ENCODE measurements around the gene ACER3.
"Not testable (repeated sequence)": the region's sequence is repeated elsewhere in the genome, so short reads cannot be mapped to it uniquely, and the experiment has no call there.

ACER3 gene

DNA sequence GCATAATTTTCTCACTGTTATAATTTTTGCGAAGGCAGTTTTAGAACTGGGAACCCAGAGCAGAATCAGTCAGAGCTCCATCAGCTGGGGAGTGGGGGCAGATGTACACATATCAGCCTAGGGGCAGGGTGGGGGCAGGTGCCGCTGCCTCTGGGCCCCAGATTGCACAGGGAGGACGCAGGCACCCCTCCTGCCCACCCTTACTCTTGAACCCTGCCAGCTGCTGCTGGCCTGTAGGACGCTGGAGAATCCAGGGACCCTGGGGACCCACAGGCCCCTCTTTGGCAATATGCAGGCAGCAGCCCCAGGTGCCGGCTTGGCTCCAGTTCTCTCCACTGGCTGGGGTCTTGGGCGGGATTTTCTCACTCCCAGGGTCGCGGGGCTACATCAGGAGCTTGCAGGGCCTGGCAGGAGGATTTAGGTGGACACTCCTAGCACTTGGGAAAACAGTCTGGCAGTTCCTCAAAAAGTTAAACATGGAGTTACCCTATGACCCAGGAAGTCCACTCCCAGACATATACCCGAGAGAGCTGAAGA lies 197.3 kb downstream of the ACER3 start:
- no peak for DNase-seq (ENCODE audit: low read depth in 3 of 3)

DNA sequence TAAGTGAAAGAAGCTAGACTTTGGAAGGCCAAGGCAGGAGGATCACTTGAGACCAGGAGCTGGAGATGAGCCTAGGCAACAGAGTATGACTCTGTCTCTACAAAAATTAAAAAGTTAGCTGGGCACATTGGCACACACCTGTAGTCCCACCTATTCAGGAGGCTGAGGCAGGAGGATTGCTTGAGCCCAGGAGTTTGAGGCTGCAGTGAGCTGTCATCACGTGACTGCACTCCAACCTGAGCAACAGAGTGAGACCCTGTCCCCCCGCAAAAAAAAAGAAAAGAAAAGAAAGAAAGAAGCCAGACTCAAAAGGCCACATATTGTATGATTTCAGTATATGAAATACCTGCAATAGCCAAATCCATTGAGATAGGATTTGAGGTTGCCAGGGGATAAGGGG lies 198.2 kb downstream of the ACER3 start:
- no peak for DNase-seq (ENCODE audit: low read depth in 3 of 3)

- DNase-seq (ENCODE audit: low read depth in 3 of 3) = no peak
These were observed 199.1 kb downstream of the ACER3 start for GRCh38 chr11:77059806-77060205.

DNA sequence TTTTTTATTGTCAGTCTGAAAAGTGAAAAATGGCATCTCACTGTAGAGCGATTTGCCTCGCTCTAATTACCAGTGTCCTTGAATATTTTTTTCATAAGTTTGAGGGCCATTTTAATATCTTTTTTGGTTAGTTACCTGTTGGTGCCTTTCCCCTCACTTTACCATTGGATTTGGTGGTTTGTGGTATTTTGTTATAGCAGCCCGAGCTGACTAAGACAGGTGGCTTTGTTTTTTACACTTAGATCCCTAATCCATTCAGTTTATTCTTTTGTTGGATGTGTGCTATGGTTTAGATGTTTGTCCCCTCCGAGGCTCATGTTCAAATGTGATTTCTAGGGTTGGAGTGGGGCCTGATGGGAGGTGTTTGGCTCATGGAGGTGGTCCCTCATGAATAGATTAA lies 199.5 kb downstream of the ACER3 start:
- DNase-seq (ENCODE audit: low read depth in 3 of 3) = no peak

DNA sequence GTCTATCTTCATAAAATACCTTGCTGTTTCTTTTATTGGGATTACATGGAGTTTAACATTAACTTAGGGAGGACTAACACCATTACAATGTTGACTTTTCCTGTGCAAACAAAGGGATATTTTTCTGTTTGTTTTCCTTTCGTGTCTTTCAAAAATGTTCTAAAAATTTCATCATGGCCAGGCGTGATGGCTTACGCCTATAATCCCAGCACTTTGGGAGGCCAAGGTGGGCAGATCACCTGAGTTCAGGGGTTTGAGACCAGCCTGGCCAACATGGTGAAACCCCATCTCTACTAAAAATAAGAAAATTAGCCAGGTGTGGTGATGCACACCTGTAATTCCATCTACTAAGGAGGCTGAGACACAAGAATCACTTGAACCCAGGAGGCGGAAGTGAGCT lies 200.5 kb downstream of the ACER3 start:
- not testable (repeated sequence) for DNase-seq (ENCODE audit: low read depth in 3 of 3)

DNA sequence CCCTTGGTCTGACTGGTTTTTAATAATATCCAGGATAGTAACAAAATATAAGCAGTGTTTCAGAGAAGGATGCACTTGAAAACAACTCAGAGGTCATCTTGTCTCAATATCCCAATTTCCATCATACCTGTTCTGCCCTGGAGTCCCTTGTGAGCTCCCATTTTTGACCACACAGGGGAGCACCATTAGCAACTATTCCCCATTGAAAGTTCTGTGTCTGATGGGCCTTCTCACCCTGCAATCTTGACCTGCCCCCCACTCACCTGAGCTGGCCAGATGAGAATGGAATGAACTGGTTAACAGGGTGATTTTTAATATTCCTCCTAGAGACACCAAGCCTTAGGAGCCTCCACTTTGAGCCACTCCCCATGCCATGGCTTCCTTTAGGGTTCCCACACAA lies 202.2 kb downstream of the ACER3 start:
- no peak for DNase-seq (ENCODE audit: low read depth in 3 of 3)

- no peak for DNase-seq (ENCODE audit: low read depth in 3 of 3)
These were observed 202.7 kb downstream of the ACER3 start for GRCh38 chr11:77063407-77063806.

- DNase-seq (ENCODE audit: low read depth in 3 of 3) = no peak
These were observed 203.1 kb downstream of the ACER3 start for GRCh38 chr11:77063861-77064260.

DNA sequence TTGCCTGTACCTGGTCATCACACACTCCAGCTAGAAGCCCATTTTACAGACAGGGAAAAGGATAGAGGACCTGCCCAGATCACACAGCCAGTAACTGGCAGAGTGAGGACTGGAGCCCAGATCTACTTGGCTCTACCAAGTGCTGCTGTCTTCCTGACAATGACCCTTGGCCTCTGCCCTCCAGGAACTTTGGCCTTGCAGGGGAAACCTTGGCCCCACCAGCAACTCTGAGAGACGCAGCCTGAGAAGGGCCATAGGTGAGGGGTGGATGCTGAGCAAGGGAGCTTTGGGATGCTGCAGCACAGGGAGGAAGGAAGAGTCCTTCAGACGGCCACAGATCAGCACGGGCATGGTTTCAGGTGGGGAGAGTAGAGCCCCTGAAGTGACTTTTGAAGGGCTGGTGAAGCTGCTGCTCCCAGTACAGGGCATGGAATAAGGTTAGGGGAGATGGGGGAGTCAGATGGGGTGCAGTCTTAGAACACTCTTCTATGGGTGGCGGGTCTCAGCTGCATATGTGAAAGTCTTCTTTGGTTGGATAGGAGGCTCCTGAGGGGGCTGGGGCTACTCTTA lies 204.0 kb downstream of the ACER3 start:
- DNase-seq (ENCODE audit: low read depth in 3 of 3) = no peak

DNA sequence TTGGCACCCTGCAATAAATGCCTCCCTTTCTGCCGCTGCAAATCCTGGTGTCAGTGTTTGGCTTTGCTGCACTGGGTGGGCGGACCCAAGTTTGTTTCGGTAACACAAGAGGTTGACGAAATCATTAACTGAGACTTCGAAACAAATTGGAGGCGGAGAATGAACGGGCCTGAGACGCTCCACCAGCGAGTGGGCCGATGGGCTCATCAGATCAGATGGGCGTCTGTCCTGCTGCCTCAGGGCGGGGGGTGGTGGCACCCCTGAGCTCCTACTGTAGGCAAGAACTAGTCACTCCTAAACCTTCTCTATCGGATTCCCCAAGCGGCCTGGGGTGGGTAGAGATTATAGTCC lies 205.1 kb downstream of the ACER3 start:
- no peak for DNase-seq (ENCODE audit: low read depth in 3 of 3)

DNA sequence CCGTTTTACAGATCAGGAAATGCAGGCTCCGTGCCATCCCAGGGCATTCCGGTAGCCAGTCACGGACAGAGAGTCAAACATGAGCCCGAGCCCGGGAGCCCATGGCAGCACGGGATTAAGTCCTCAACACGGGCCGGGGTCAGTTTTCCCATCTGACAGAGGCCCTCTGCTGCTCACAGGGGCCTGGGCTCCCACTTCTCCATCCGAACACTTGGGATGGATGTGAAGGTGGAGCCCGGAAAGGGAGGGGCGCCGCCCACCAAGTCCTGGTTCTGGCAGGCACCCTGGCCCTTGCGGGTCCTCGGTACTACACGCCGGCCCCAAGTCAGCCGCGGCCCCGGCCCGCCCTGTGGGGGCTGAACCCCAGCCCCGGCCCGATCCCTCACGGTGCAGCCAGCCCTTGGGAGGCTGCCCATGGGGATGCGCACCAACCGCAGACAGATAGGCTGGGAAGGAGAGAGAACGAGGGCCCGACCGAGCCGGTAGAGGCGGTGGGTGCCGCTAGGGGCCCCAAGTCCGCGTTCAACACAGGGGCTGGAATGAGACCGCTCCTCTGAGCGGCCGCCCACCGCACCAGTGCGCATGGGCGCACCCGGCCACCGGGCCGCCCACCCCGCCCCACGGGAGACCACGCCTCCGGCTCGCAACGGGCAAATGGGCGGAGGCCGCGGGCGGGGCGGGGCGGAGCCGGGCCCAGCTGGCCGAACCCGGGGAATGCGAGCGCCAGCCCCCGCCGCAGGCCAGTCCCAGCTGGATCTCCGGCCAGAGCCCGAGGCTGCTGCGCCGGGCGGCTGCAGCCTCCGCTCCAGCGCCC lies 205.7 kb downstream of the ACER3 start, which contains the start of gene CAPN5:
Gene CAPN5, plus strand, starts transcription at position 743 of the 814 bp plus-strand sequence. CDS start 17,916 bp downstream, outside the sequence.
- peak; percentile 55 to 86 (median 76) for DNase-seq (ENCODE audit: low read depth in 3 of 3)

GRCh38 chr11:77067861-77068443 lies 207.2 kb downstream of the ACER3 start:
- no peak for DNase-seq (ENCODE audit: low read depth in 3 of 3)

DNA sequence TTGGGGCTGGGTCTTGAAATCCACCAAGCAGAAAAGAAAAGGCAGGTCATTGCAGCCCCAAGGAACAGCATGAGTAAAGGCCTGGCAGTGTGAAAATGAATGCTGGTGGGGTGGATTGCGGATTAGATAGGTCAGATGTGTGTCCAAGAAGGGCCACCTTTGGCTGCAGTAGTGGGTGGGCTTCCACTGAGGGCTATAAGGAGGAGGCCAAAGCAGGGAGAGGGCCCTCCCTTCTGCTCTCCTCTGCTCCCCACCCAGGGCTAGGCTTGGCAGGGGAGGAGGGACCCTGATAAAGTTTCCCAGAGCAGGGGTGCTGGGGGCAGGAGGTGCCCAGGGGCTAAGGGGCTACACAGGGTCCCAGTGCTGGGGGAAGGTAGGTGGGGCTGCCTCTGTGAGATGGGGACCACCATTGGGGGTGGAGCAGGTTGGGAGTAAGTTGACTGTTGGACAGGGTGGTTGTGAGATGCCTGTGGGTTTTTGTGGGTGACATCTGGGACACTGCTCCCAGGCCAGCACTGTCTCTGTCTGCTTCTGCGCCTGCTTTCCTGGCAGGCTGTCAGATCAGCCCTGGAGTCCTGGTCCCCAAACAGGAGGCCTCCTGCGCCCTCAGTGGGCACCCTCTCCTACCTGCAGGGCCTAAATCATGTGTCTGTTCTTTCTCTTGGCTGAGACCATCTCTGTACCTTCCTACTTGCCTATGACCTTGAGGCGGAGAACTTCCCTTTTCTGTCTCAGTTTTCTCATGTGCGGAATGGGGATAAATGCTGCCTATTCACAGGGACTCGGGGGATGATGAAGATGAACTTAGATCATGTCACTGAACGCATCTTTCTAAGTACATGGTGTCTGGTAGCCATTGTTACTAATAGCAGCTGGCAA lies 208.0 kb downstream of the ACER3 start:
- no peak for DNase-seq (ENCODE audit: low read depth in 3 of 3)

DNA sequence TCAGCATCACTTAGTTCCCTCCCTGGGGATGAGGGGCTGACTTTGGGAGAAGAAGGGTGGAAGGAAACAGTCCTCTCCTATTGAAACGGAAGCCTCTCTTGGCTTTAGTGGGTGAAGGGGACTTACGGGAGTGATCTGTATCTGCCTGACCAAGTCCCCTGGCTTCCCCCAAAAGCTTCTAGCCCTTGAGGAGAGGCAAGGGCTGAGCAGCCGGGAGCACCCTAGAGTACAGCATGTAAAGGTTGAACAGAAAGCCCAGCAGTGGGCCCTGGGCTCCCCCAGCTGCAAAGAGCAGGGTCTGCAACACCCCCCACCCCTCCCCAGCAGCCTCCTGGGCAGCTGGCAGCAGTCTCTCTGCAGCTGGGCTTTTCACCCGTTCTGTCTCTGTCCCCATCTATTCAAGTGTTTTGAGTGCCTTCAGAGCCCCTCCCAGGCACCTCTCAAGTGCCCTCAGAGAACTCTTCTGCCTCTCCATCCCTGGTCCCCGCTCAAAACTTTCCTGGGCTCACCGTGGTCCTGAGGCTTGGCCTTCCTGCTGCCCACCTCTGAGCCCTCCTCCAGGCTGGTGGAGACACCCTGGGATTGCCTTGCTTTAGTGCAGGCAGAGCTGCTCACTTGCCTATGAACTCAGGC lies 208.7 kb downstream of the ACER3 start:
- no peak for DNase-seq (ENCODE audit: low read depth in 3 of 3)

- DNase-seq (ENCODE audit: low read depth in 3 of 3) = no peak
These were observed 209.4 kb downstream of the ACER3 start for GRCh38 chr11:77069969-77070582.

DNA sequence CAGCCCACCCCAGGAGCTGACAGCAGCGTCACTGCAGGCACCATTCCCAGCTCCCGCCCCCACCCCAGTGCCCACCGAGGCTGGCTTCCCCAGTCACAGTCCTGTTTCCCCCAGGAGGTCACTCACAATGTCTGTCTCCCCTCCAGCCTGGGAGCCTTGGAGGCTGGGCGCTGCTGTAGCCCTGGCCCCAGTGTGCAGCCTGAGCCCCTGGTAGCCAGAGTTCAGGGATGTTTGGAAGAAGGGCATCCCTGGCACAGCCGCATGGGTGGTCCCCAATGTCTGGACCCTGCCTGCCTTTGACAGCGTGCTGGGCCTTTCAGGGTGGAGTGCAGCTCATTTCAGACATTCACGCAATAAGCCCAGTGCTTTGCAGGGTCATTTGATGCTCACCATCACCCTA lies 210.4 kb downstream of the ACER3 start:
- DNase-seq (ENCODE audit: low read depth in 3 of 3) = no peak

GRCh38 chr11:77071671-77072605 lies 211.2 kb downstream of the ACER3 start:
- no peak for DNase-seq (ENCODE audit: low read depth in 3 of 3)

- DNase-seq (ENCODE audit: low read depth in 3 of 3) = no peak
These were observed 212.2 kb downstream of the ACER3 start for GRCh38 chr11:77072851-77073327.

GRCh38 chr11:77073328-77074001 lies 212.7 kb downstream of the ACER3 start:
- no peak for DNase-seq (ENCODE audit: low read depth in 3 of 3)

Data from stimulated activated CD4-positive, alpha-beta T cell treated with anti-CD3 and anti-CD28 coated beads, TNF-alpha, amount 100 ng/mL, for 24 hours (primary cell).